IMR-90 (cell line): ENCODE measurements around the gene KLF9. TPM values are rescaled to one million over a fixed set of nuclear protein-coding genes. Genes with fewer than 3 reads are reported as not detected.
A peak's percentile ranks its signal among the peaks of the same experiment; 100 is the strongest.

Experiments used
- ATAC-seq: fragments of 200-7000 bp; cut with Tn5 transposase; 2 replicates; pipeline ENCODE4 v1.9.1; 2020; ENCODE audit warnings: low read depth, mild to moderate bottlenecking, moderate library complexity
- BruUV-seq: library from RNA; stranded (reverse); fragments of 400-500 nt; replicated peaks from 2 replicates; lab custom pipeline; 2021; lab: Mats Ljungman, UMichigan
- CTCF ChIA-PET: fragments of 300-600 bp; formaldehyde crosslinking; extraction: SDS; loops from one replicate; lab custom pipeline; 2021; ENCODE audit warnings: antibody characterized with exemption; lab: Yijun Ruan, JAX
- POLR2A ChIA-PET: fragments of 300-600 bp; sonication (Branson Sonifier 250); formaldehyde crosslinking; loops from one replicate; lab custom pipeline; 2022; ENCODE audit warnings: antibody characterized with exemption; ENCODE audit not compliant: unreplicated experiment; lab: Charles Lee
- DNase-seq: peaks from one replicate; pipeline ENCODE4 v3.0.0; 2013
- H2AFZ ChIP-seq: replicated peaks from 2 replicates; pipeline ENCODE3; 2013; ENCODE audit warnings: low read length, mild to moderate bottlenecking; ENCODE audit not compliant: poor library complexity
- H2AK5ac ChIP-seq: 2 replicates; pipeline ENCODE4 v1.6.1; 2013; ENCODE audit warnings: low read depth, low read length, inconsistent platforms
- H2AK9ac ChIP-seq: replicated peaks from 2 replicates; pipeline ENCODE3; 2013; ENCODE audit warnings: mild to moderate bottlenecking, low read depth, low read length, moderate library complexity; ENCODE audit not compliant: poor library complexity
- H2BK120ac ChIP-seq: 2 replicates; pipeline ENCODE4 v1.6.1; 2013; ENCODE audit warnings: low read depth, low read length, inconsistent platforms
- H2BK15ac ChIP-seq: 3 replicates; pipeline ENCODE4 v1.6.1; 2013; ENCODE audit warnings: low read depth, low read length, inconsistent platforms
- H2BK20ac ChIP-seq: 2 replicates; pipeline ENCODE4 v1.6.1; 2013; ENCODE audit warnings: low read depth, mild to moderate bottlenecking, inconsistent platforms, low read length, moderate library complexity
- H2BK5ac ChIP-seq: 2 replicates; pipeline ENCODE4 v1.6.1; 2013; ENCODE audit warnings: mild to moderate bottlenecking, low read depth, low read length, inconsistent platforms; ENCODE audit not compliant: poor library complexity, severe bottlenecking
- H3K14ac ChIP-seq: replicated peaks from 2 replicates; pipeline ENCODE4 v1.6.1; 2013; ENCODE audit warnings: low read depth, low read length, inconsistent platforms
- H3K18ac ChIP-seq: 2 replicates; pipeline ENCODE4 v1.6.1; 2013; ENCODE audit warnings: low read depth, low read length, control low read depth
- H3K23ac ChIP-seq: 2 replicates; pipeline ENCODE4 v1.6.1; 2013; ENCODE audit warnings: low read depth, low read length, inconsistent platforms
- H3K27ac ChIP-seq: 2 replicates; pipeline ENCODE4 v1.5.1; 2013; ENCODE audit warnings: mild to moderate bottlenecking, control low read depth, low read length; ENCODE audit not compliant: insufficient read depth
- H3K27me3 ChIP-seq: 2 replicates; pipeline ENCODE4 v1.6.1; 2013; ENCODE audit warnings: low read length; ENCODE audit not compliant: control insufficient read depth, insufficient read depth
- H3K36me3 ChIP-seq: 2 replicates; pipeline ENCODE4 v1.6.1; 2013; ENCODE audit warnings: low read length, mixed read lengths; ENCODE audit not compliant: control insufficient read depth, insufficient read depth
- H3K4ac ChIP-seq: 2 replicates; pipeline ENCODE4 v1.6.1; 2013; ENCODE audit warnings: low read depth, low read length, inconsistent platforms
- H3K4me1 ChIP-seq: 2 replicates; pipeline ENCODE4 v1.6.1; 2013; ENCODE audit warnings: low read length, mixed read lengths; ENCODE audit not compliant: control insufficient read depth, insufficient read depth
- H3K4me2 ChIP-seq: 2 replicates; pipeline ENCODE4 v1.6.1; 2013; ENCODE audit warnings: low read depth, mild to moderate bottlenecking, control low read depth, low read length, moderate library complexity
- H3K4me3 ChIP-seq: 2 replicates; pipeline ENCODE4 v1.5.1; 2013; ENCODE audit warnings: low read depth, mild to moderate bottlenecking, control low read depth, low read length, moderate library complexity; ENCODE audit not compliant: insufficient read depth
- H3K56ac ChIP-seq: 2 replicates; pipeline ENCODE4 v1.6.1; 2013; ENCODE audit warnings: low read length, inconsistent platforms; ENCODE audit not compliant: insufficient read depth; ENCODE audit errors: extremely low read depth
- H3K79me1 ChIP-seq, 2 experiments: 2 replicates each; pipeline ENCODE4 v1.6.1; 2013; ENCODE audit warnings: low read length in 2 of 2, inconsistent platforms in 1 of 2, low read depth in 1 of 2
- H3K9ac ChIP-seq: 2 replicates; pipeline ENCODE4 v1.6.1; 2013; ENCODE audit warnings: low read depth, low read length, control low read depth
- H3K9me1 ChIP-seq: 2 replicates; pipeline ENCODE4 v1.6.1; 2013; ENCODE audit warnings: low read length, inconsistent platforms; ENCODE audit not compliant: insufficient read depth
- H3K9me3 ChIP-seq: 2 replicates; pipeline ENCODE4 v1.6.1; 2013; ENCODE audit warnings: low read length; ENCODE audit not compliant: control insufficient read depth, insufficient read depth
- H4K20me1 ChIP-seq: 2 replicates; pipeline ENCODE4 v1.6.1; 2013; ENCODE audit warnings: low read length, inconsistent platforms; ENCODE audit not compliant: insufficient read depth
- H4K5ac ChIP-seq: 2 replicates; pipeline ENCODE4 v1.6.1; 2013; ENCODE audit warnings: mild to moderate bottlenecking, low read depth, low read length, control low read depth
- H4K8ac ChIP-seq, 2 experiments: 2 replicates each; pipeline ENCODE4 v1.6.1; 2013; ENCODE audit warnings: low read depth in 2 of 2, low read length in 2 of 2, control low read depth in 1 of 2, inconsistent platforms in 1 of 2
- H4K91ac ChIP-seq: 2 replicates; pipeline ENCODE4 v1.6.1; 2013; ENCODE audit warnings: low read depth, low read length, inconsistent platforms; ENCODE audit not compliant: insufficient read depth
- NFE2L2 ChIP-seq: fragments of 150-350 bp; IDR thresholded peaks from 2 replicates; pipeline ENCODE4 v1.6.1; 2016; ENCODE audit warnings: low read depth, mild to moderate bottlenecking, low read length
- dilution Hi-C: fragments of 300-500 bp; cut with HindIII; formaldehyde crosslinking; loops from one replicate; pipeline ENCODE4 v1.14.3; 2018; ENCODE audit warnings: low sequenced_read_pairs; ENCODE audit not compliant: unreplicated experiment
- in situ Hi-C: fragments of 300-500 bp; cut with MboI; formaldehyde crosslinking; loops from 3 replicates; pipeline ENCODE4 v1.14.3; 2019; ENCODE audit warnings: low sequenced_read_pairs, inconsistent platforms, mixed read lengths
- intact Hi-C: fragments of 100-400 bp; cut with micrococcal nuclease; formaldehyde crosslinking; loops from 2 replicates; pipeline ENCODE4 v1.10.0; 2022
- polyA plus RNA-seq, 3 experiments: library from polyadenylated mRNA; depleted of rRNA; stranded (reverse); fragments of >200 nt; gene quantifications; 2 replicates each; pipeline ENCODE4 v1.2.3, GENCODE V29; 2012; ENCODE audit warnings: low replicate concordance in 1 of 3
- total RNA-seq: library from RNA; depleted of rRNA; stranded (reverse); fragments of >200 nt; gene quantifications from 2 replicates; pipeline ENCODE4 v1.2.3, GENCODE V29; 2012

KLF9 gene
- total and polyA plus RNA-seq, 2 of the 4 experiments (the other 2 are of a cell fraction), result 4.1 to 7.5 TPM

GRCh38 chr9:70441622-70442021 lies 27.2 kb upstream of the KLF9 start:
- POLR2A ChIA-PET, result interaction anchor here (0.7 kb wide), 1 partner anchor 26 kb away, joined by 3 read pairs; no protein-coding TSS in a partner anchor
- H4K91ac ChIP-seq, result no peak overlapping the region
- H2BK20ac ChIP-seq, result no peak overlapping the region
- H3K14ac ChIP-seq, result no peak overlapping the region
- ATAC-seq (no peak), DNase-seq (no peak)
- CTCF ChIA-PET, result no interaction called here
- no peak overlapping the region for H3K23ac ChIP-seq
- H2BK15ac ChIP-seq, result no peak overlapping the region
- H3K4me2 ChIP-seq, result no peak overlapping the region
- H3K9ac ChIP-seq, result no peak overlapping the region
- H4K8ac ChIP-seq, result no peak overlapping the region; a peak in 1 of 4 replicates
- no peak overlapping the region for H2AK9ac ChIP-seq
- H3K56ac ChIP-seq, result no peak overlapping the region
- H2BK120ac ChIP-seq, result 0 out of 2 replicates have a peak overlapping the region, but pooled peaks have one; percentile 1
- TF ChIP-seq NFE2L2, result no peak
- no peaks in the 10 kb centered on the region for H3K79me1 ChIP-seq
- no peaks in the 10 kb centered on the region for H3K36me3 ChIP-seq
- no peak overlapping the region for H2AFZ ChIP-seq
- H3K9me1 ChIP-seq, result peaks cover 6% of the 10 kb centered on the region
- intact Hi-C loops, result no loop called here
- H3K27ac ChIP-seq, result no peak overlapping the region
- dilution Hi-C loops, result no loop called here
- no peak overlapping the region for H3K18ac ChIP-seq
- H4K5ac ChIP-seq, result no peak overlapping the region
- H3K4ac ChIP-seq, result no peak overlapping the region
- BruUV-seq, result no TSS peak
- peaks cover 6% of the 10 kb centered on the region for H3K4me1 ChIP-seq
- no peaks in the 10 kb centered on the region for H4K20me1 ChIP-seq
- no peaks in the 10 kb centered on the region for H3K9me3 ChIP-seq
- no peaks in the 10 kb centered on the region for H3K27me3 ChIP-seq
- no peak overlapping the region for H3K4me3 ChIP-seq
- no peak overlapping the region for H2BK5ac ChIP-seq
- H2AK5ac ChIP-seq, result peak overlapping the region; percentile 43; the same call in 1 of the 2 replicates
- in situ Hi-C loops, result loop anchor here (25.0 kb wide), 1 partner anchor 1296 kb away; no protein-coding TSS in a partner anchor
